CD4-positive, alpha-beta memory T cell (primary cell): ENCODE results near the gene PGAM2. TPM values are rescaled to one million over a fixed set of nuclear protein-coding genes. Genes with fewer than 3 reads are reported as not detected.
A peak's percentile ranks its signal among the peaks of the same experiment; 100 is the strongest.

Experiments
- CTCF ChIA-PET: fragments of 350-600 bp; sonication (Branson Sonifier 250); formaldehyde crosslinking; loops from one replicate; lab custom pipeline; 2021; ENCODE audit warnings: inconsistent platforms; ENCODE audit not compliant: partially characterized antibody; lab: Charles Lee
- POLR2A ChIA-PET: fragments of 350-600 bp; sonication (Branson Sonifier 250); formaldehyde crosslinking; loops from one replicate; lab custom pipeline; 2021; ENCODE audit not compliant: partially characterized antibody; lab: Charles Lee
- DNase-seq, 5 donors: peaks; one replicate each; pipeline versions ENCODE4 v3.0.0 to v3.0.0-alpha.2; 2020 to 2022; ENCODE audit warnings: mixed read lengths in 1 of 5
- H3K27ac ChIP-seq: one replicate; pipeline ENCODE4 v1.7.0; 2013; ENCODE audit warnings: low read depth, low read length
- H3K27me3 ChIP-seq: 2 replicates; pipeline ENCODE4 v1.7.0; 2013; ENCODE audit warnings: mild to moderate bottlenecking, low read length, moderate library complexity; ENCODE audit not compliant: insufficient read depth
- H3K36me3 ChIP-seq: 2 replicates; pipeline ENCODE4 v1.7.0; 2013; ENCODE audit warnings: mild to moderate bottlenecking, low read length, moderate library complexity; ENCODE audit not compliant: insufficient read depth
- H3K4me1 ChIP-seq: 2 replicates; pipeline ENCODE4 v1.7.0; 2013; ENCODE audit warnings: mild to moderate bottlenecking, low read length, moderate library complexity; ENCODE audit not compliant: insufficient read depth
- H3K4me3 ChIP-seq, 2 donors: one replicate each; pipeline ENCODE4 v1.7.0; 2013; ENCODE audit warnings: low read length in 2 of 2, mild to moderate bottlenecking in 1 of 2
- H3K9me3 ChIP-seq, 2 donors: one replicate each; pipeline ENCODE4 v1.7.0; 2013; ENCODE audit warnings: low read length in 2 of 2, control low read depth in 1 of 2; ENCODE audit not compliant: control insufficient read depth in 1 of 2
- H3K27ac Mint-ChIP-seq, 7 donors: one replicate each; pipeline ENCODE4 v1.8.0; 2020 to 2021; ENCODE audit warnings: mixed read lengths in 7 of 7, mild to moderate bottlenecking in 6 of 7, inconsistent platforms in 3 of 7, moderate library complexity in 3 of 7
- H3K27me3 Mint-ChIP-seq, 2 donors: one replicate each; pipeline ENCODE4 v1.8.0; 2020 to 2021; ENCODE audit warnings: mixed read lengths in 2 of 2
- H3K36me3 Mint-ChIP-seq, 2 donors: one replicate each; pipeline ENCODE4 v1.8.0; 2020 to 2021; ENCODE audit warnings: mixed read lengths in 2 of 2, inconsistent platforms in 1 of 2, mild to moderate bottlenecking in 1 of 2
- H3K4me1 Mint-ChIP-seq, 4 donors: one replicate each; pipeline ENCODE4 v1.8.0; 2020 to 2021; ENCODE audit warnings: mixed read lengths in 4 of 4, mild to moderate bottlenecking in 1 of 4
- H3K4me3 Mint-ChIP-seq, 8 donors: one replicate each; pipeline ENCODE4 v1.8.0; 2020 to 2021; ENCODE audit warnings: mixed read lengths in 8 of 8, mild to moderate bottlenecking in 7 of 8, moderate library complexity in 6 of 8, inconsistent platforms in 3 of 8
- H3K9me3 Mint-ChIP-seq, 8 donors: one replicate each; pipeline ENCODE4 v1.8.0; 2020 to 2021; ENCODE audit warnings: mixed read lengths in 8 of 8, mild to moderate bottlenecking in 5 of 8, inconsistent platforms in 3 of 8, moderate library complexity in 1 of 8
- intact Hi-C: fragments of 100-400 bp; cut with micrococcal nuclease; formaldehyde crosslinking; loops from one replicate; pipeline ENCODE4 v1.15.1; 2023
- polyA plus RNA-seq, 2 donors: library from polyadenylated mRNA; unstranded; fragments of 300-500 nt; fragmentation: Illumina TruSeq; gene quantifications; one replicate each; pipeline ENCODE4 v1.2.3, GENCODE V29; 2021
- total RNA-seq, 2 experiments: library from RNA; stranded (reverse); gene quantifications; one replicate each; pipeline ENCODE4 v1.2.3, GENCODE V29; 2021

PGAM2 gene
- total and polyA plus RNA-seq, 4 experiments from 2014 or later = 1.1 to 1.5 TPM; not detected in 2

GRCh38 chr7:44101303-44101965 is 36.1 kb upstream of the PGAM2 start:
- no peaks in the 10 kb centered on the region for H3K9me3 ChIP-seq
- no peak overlapping the region for H3K4me3 ChIP-seq
- Mint-ChIP-seq H3K9me3 (peaks cover 0 to 2% (median 0%) of the 10 kb centered on the region in 8 donors), H3K27ac (no peak overlapping the region), H3K36me3 (no peaks in the 10 kb centered on the region), H3K4me3 (no peak overlapping the region), H3K4me1 (peaks cover 6 to 21% (median 9%) of the 10 kb centered on the region in 4 donors), H3K27me3 (peaks cover 11 to 22% of the 10 kb centered on the region in 2 donors)
- intact Hi-C loops = no loop called here
- POLR2A ChIA-PET = interaction anchor here (1.1 kb wide), 1 partner anchor 11 kb away, joined by 4 read pairs; no protein-coding TSS in a partner anchor
- H3K27ac ChIP-seq = no peak overlapping the region
- CTCF ChIA-PET = no interaction called here
- no peaks in the 10 kb centered on the region for H3K36me3 ChIP-seq
- DNase-seq = no peak
- peaks cover 5% of the 10 kb centered on the region for H3K4me1 ChIP-seq
- H3K27me3 ChIP-seq = peaks cover 7% of the 10 kb centered on the region

GRCh38 chr7:44100458-44101302 is 35.3 kb upstream of the PGAM2 start:
- ChIA-PET CTCF (no interaction called here), POLR2A (no interaction called here)
- H3K36me3 ChIP-seq = no peaks in the 10 kb centered on the region
- Mint-ChIP-seq H3K9me3 (peaks cover 0 to 2% (median 0%) of the 10 kb centered on the region in 8 donors), H3K36me3 (no peaks in the 10 kb centered on the region), H3K27me3 (peaks cover 10 to 18% of the 10 kb centered on the region in 2 donors), H3K4me1 (peaks cover 6 to 14% (median 8%) of the 10 kb centered on the region in 4 donors), H3K27ac (no peak overlapping the region), H3K4me3 (no peak overlapping the region)
- DNase-seq = no peak
- H3K9me3 ChIP-seq = no peaks in the 10 kb centered on the region
- H3K27ac ChIP-seq = no peak overlapping the region
- intact Hi-C loops = no loop called here
- peaks cover 7% of the 10 kb centered on the region for H3K27me3 ChIP-seq
- H3K4me3 ChIP-seq = no peak overlapping the region
- peaks cover 5% of the 10 kb centered on the region for H3K4me1 ChIP-seq

DNA sequence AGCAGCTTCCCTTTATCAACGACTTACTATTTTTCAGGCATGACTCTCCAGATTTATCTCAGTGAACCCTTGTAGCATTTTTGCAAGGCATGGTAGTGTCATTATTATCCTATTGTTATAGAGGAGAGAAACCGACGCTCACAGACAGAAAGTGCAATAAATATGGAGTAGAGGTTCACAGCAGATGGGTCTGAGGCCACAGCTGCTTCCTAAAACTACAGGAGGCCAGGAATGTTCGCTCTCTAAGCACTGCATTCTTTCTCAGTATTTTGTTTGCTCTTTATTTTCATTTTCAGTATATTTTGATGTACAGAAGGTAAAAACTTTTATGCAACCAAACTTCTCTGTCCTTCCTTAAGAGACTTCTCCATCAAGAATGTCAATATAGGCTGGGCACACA is 34.3 kb upstream of the PGAM2 start:
- POLR2A ChIA-PET = interaction anchor here (0.7 kb wide), 1 partner anchor 53 kb away, joined by 3 read pairs; no protein-coding TSS in a partner anchor
- Mint-ChIP-seq H3K4me3 (no peak overlapping the region), H3K9me3 (no peaks in the 10 kb centered on the region)

DNA sequence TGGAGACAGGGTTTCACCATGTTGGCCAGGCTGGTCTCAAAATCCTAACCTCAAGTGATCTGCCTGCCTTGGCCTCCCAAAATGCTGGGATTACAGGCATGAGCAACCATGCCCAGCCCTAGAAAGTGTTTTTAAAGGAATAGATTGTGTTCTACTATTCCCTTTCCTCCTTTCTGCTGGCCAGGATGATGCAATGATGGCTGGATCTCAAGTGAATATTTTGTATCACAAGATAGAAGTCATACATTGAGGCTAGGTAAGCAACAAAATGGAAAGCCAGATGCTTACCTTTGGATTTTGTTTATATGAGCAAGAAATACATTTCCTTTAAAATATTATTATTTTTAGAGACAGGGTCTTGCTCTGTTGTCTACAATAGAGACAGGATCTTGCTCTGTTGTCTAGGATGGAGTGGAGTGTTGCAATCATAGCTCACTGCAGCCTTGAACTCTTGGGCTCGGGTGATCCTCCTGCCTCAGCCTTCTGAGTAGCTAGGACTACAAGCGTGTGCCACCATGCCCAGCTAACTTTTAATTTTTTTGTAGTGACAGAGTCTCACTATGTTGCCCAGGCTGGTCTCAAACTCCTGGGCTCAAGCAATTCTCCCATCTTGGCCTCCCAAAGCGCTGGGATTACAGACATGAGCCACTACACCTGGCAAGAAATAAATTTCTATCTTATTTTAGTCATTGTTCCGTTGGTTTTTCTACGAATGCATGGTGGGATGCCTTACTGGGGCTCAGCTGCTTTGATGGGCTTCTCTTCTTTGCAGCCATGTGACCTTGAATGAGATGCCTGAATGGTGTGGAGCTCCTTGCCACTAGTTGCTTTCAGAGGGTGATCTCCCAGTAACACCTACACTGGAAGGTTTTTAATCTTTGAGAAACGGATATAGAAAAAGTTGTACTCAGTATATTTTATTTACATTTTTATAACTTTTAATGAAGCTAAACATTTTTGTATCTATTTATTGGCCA is 33.0 kb upstream of the PGAM2 start:
- Histone ChIP-seq H3K27me3 (no peaks in the 10 kb centered on the region), H3K9me3 (no peaks in the 10 kb centered on the region), H3K36me3 (no peaks in the 10 kb centered on the region), H3K27ac (no peak overlapping the region), H3K4me1 (no peaks in the 10 kb centered on the region), H3K4me3 (no peak overlapping the region)
- peaks cover 7 to 11% of the 10 kb centered on the region in 2 donors for H3K27me3 Mint-ChIP-seq
- POLR2A ChIA-PET = interaction anchor here (0.7 kb wide), 1 partner anchor 52 kb away, joined by 3 read pairs; no protein-coding TSS in a partner anchor
- H3K9me3 Mint-ChIP-seq = no peaks in the 10 kb centered on the region
- CTCF ChIA-PET = interaction anchor here (0.8 kb wide), 1 partner anchor 17 kb away, joined by 3 read pairs; no protein-coding TSS in a partner anchor
- H3K4me3 Mint-ChIP-seq = no peak overlapping the region
- intact Hi-C loops = no loop called here
- no peak for DNase-seq
- H3K36me3 Mint-ChIP-seq = no peaks in the 10 kb centered on the region
- peaks cover 1 to 6% (median 3%) of the 10 kb centered on the region in 4 donors for H3K4me1 Mint-ChIP-seq
- no peak overlapping the region for H3K27ac Mint-ChIP-seq

More for the DNA sequence above, 34.3 kb upstream of the PGAM2 start:
- Histone ChIP-seq H3K9me3 (no peaks in the 10 kb centered on the region), H3K4me3 (no peak overlapping the region), H3K27me3 (no peaks in the 10 kb centered on the region), H3K4me1 (peaks cover 3% of the 10 kb centered on the region), H3K27ac (no peak overlapping the region), H3K36me3 (no peaks in the 10 kb centered on the region)
- Mint-ChIP-seq H3K27me3 (peaks cover 7 to 12% of the 10 kb centered on the region in 2 donors), H3K27ac (no peak overlapping the region), H3K4me1 (peaks cover 1 to 7% (median 5%) of the 10 kb centered on the region in 4 donors), H3K36me3 (no peaks in the 10 kb centered on the region)
- no peak for DNase-seq
- CTCF ChIA-PET = no interaction called here
- intact Hi-C loops = no loop called here

- intact Hi-C loops = no loop called here
- Mint-ChIP-seq H3K4me3 (peak overlapping the region in 1 of 8 donors; percentile 23), H3K27me3 (peaks cover 2 to 3% of the 10 kb centered on the region in 2 donors), H3K4me1 (peaks cover 0 to 5% (median under 1%) of the 10 kb centered on the region in 4 donors), H3K27ac (peak overlapping the region in 1 of 7 donors; percentile 12), H3K36me3 (no peaks in the 10 kb centered on the region), H3K9me3 (no peaks in the 10 kb centered on the region)
- ChIA-PET POLR2A (no interaction called here), CTCF (no interaction called here)
- Histone ChIP-seq H3K4me1 (no peaks in the 10 kb centered on the region), H3K27ac (no peak overlapping the region), H3K36me3 (no peaks in the 10 kb centered on the region), H3K27me3 (no peaks in the 10 kb centered on the region), H3K4me3 (no peak overlapping the region), H3K9me3 (no peaks in the 10 kb centered on the region)
- DNase-seq = no peak
Measured at GRCh38 chr7:44097064-44097932, 31.9 kb upstream of the PGAM2 start.

- Histone ChIP-seq H3K4me3 (no peak overlapping the region), H3K9me3 (no peaks in the 10 kb centered on the region), H3K27me3 (no peaks in the 10 kb centered on the region), H3K27ac (no peak overlapping the region), H3K36me3 (no peaks in the 10 kb centered on the region), H3K4me1 (no peaks in the 10 kb centered on the region)
- CTCF ChIA-PET = no interaction called here
- Mint-ChIP-seq H3K36me3 (no peaks in the 10 kb centered on the region), H3K9me3 (no peaks in the 10 kb centered on the region), H3K4me3 (no peak overlapping the region), H3K4me1 (peaks cover 0 to 5% (median under 1%) of the 10 kb centered on the region in 4 donors), H3K27ac (no peak overlapping the region), H3K27me3 (peaks cover 0 to 2% of the 10 kb centered on the region in 2 donors)
- DNase-seq = no peak
- POLR2A ChIA-PET = no interaction called here
- intact Hi-C loops = no loop called here
Measured at GRCh38 chr7:44096326-44096881, 31.0 kb upstream of the PGAM2 start.
